ENCODE measurements around the gene QSOX2. TPM values are rescaled to one million over a fixed set of nuclear protein-coding genes. Genes with fewer than 3 reads are reported as not detected.

Gene QSOX2
- total and polyA plus RNA-seq, 4 donors = 4.9 to 12.2 (median 10.3) TPM

DNA sequence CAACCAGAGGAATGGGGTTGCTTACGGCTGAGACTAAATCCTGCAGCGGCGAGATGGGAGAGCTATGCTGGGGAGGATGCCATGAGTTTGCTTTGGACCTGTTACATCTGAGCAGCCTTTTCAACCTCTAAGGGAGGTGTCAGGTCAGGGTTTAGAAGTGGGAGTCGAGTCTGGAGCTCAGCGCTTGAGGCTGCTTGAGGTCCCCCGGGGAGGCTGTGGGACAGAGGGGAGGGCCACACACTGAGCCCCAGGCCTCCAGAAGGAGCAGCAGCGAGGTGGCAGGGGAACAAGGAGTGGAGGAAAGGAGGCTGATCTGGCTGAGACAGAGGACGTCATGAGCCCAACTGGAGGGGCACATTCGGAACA, 1.9 kb upstream of the QSOX2 start:
- peaks cover 0 to 3% (median 2%) of the 10 kb centered on the region in 3 donors for H3K27me3 ChIP-seq (ENCODE audit: control insufficient read depth in 3 of 3, insufficient read depth in 3 of 3, low read length in 2 of 3)
- ATAC-seq (ENCODE audit: insufficient read depth, low FRiP score) (no peak), DNase-seq (no peak)
- H3K4me3 ChIP-seq = no peak overlapping the region
- H3K9me3 ChIP-seq (ENCODE audit: control insufficient read depth in 4 of 4, insufficient read depth in 3 of 4, low read length in 3 of 4) = no peaks in the 10 kb centered on the region
- H3K4me1 ChIP-seq (ENCODE audit: control insufficient read depth in 5 of 5, insufficient read depth in 5 of 5, low read length in 5 of 5) = peaks cover 6 to 13% (median 8%) of the 10 kb centered on the region in 5 donors
- 61 to 74% methylated on average over 8 of the region's 9 CpGs for WGBS, 2 donors
- no peak overlapping the region for H3K9ac ChIP-seq (ENCODE audit: insufficient read depth in 1 of 2, low read length in 2 of 2)
- no peak overlapping the region for H3K27ac ChIP-seq (ENCODE audit: low read depth in 1 of 2, low read length in 1 of 2)
- no peaks in the 10 kb centered on the region for H3K36me3 ChIP-seq (ENCODE audit: control insufficient read depth in 4 of 4, insufficient read depth in 4 of 4, low read length in 4 of 4)
- TF ChIP-seq, protein P1, sequence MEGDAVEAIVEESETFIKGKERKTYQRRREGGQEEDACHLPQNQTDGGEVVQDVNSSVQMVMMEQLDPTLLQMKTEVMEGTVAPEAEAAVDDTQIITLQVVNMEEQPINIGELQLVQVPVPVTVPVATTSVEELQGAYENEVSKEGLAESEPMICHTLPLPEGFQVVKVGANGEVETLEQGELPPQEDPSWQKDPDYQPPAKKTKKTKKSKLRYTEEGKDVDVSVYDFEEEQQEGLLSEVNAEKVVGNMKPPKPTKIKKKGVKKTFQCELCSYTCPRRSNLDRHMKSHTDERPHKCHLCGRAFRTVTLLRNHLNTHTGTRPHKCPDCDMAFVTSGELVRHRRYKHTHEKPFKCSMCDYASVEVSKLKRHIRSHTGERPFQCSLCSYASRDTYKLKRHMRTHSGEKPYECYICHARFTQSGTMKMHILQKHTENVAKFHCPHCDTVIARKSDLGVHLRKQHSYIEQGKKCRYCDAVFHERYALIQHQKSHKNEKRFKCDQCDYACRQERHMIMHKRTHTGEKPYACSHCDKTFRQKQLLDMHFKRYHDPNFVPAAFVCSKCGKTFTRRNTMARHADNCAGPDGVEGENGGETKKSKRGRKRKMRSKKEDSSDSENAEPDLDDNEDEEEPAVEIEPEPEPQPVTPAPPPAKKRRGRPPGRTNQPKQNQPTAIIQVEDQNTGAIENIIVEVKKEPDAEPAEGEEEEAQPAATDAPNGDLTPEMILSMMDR (IDR thresholded peaks at IDR 0.05; ENCODE audit: control extremely low read depth, extremely low read depth) = no peak

DNA sequence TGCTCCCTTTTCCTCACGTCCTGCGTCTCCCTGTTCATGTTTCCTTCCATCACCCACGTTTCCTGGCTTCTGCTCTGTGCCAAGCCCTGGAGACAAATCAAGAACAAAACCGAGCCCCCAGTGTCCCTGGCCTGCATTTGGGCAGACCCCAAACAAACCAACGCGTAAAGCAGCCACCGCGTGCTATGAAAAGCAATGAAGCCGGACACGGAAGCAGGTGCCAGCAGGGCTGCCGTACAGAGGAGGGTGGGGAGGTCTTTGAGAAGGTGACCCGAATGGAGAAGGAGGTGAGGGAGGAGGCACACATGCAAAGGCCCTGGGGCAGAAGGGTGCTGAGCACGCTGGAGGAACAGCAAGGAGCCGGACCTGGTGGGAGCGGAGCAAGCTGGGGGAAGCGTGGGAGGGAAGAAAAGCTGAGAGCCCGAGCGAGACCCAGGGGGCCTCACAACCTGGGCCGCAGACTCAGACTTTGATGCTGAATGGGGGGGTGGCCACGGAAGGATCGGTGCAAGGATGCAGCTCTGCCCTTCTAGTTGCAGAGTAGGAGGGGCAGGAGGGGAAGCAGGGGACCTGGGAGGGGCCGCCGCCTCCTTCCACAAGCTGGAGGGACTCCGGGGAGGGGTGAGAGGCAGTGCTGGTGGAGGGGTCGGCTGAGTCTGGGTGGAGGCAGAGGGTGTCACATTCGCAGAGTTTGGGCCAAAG, 1.4 kb upstream of the QSOX2 start:
- Histone ChIP-seq H3K9me3 (ENCODE audit: control insufficient read depth in 4 of 4, insufficient read depth in 3 of 4, low read length in 3 of 4) (no peaks in the 10 kb centered on the region), H3K36me3 (ENCODE audit: control insufficient read depth in 4 of 4, insufficient read depth in 4 of 4, low read length in 4 of 4) (no peaks in the 10 kb centered on the region), H3K4me1 (ENCODE audit: control insufficient read depth in 5 of 5, insufficient read depth in 5 of 5, low read length in 5 of 5) (peaks cover 6 to 13% (median 10%) of the 10 kb centered on the region in 5 donors), H3K27ac (ENCODE audit: low read depth in 1 of 2, low read length in 1 of 2) (no peak overlapping the region), H3K9ac (ENCODE audit: insufficient read depth in 1 of 2, low read length in 2 of 2) (no peak overlapping the region), H3K27me3 (ENCODE audit: control insufficient read depth in 3 of 3, insufficient read depth in 3 of 3, low read length in 2 of 3) (peaks cover 0 to 3% (median 2%) of the 10 kb centered on the region in 3 donors), H3K4me3 (no peak overlapping the region)
- ATAC-seq (ENCODE audit: insufficient read depth, low FRiP score) = no peak
- no peak for DNase-seq
- TF ChIP-seq, protein P1 (IDR thresholded peaks at IDR 0.05; ENCODE audit: control extremely low read depth, extremely low read depth) = no peak
- 79 to 80% methylated on average over 26 of the region's 26 CpGs for WGBS, 2 donors

- WGBS, 2 donors = 3 to 4% methylated on average over 6 of the region's 6 CpGs
- no peak for DNase-seq
- no peak for ATAC-seq (ENCODE audit: insufficient read depth, low FRiP score)
- peaks cover 6 to 13% (median 11%) of the 10 kb centered on the region in 5 donors for H3K4me1 ChIP-seq (ENCODE audit: control insufficient read depth in 5 of 5, insufficient read depth in 5 of 5, low read length in 5 of 5)
- H3K36me3 ChIP-seq (ENCODE audit: control insufficient read depth in 4 of 4, insufficient read depth in 4 of 4, low read length in 4 of 4) = no peaks in the 10 kb centered on the region
- TF ChIP-seq, protein P1 (IDR thresholded peaks at IDR 0.05; ENCODE audit: control extremely low read depth, extremely low read depth) = no peak
- no peaks in the 10 kb centered on the region for H3K9me3 ChIP-seq (ENCODE audit: control insufficient read depth in 4 of 4, insufficient read depth in 3 of 4, low read length in 3 of 4)
- peak overlapping the region in 1 of 2 donors; percentile 52 for H3K9ac ChIP-seq (ENCODE audit: insufficient read depth in 1 of 2, low read length in 2 of 2)
- H3K4me3 ChIP-seq = peak overlapping the region; percentile 86
- H3K27me3 ChIP-seq (ENCODE audit: control insufficient read depth in 3 of 3, insufficient read depth in 3 of 3, low read length in 2 of 3) = peaks cover 0 to 3% (median 0%) of the 10 kb centered on the region in 3 donors
- H3K27ac ChIP-seq (ENCODE audit: low read depth in 1 of 2, low read length in 1 of 2) = no peak overlapping the region
Observed at GRCh38 chr9:136244969-136245218, 718 bp downstream of the QSOX2 start.
